Measurements from ENCODE around the gene GTF3C1.

- TF ChIP-seq CTCF (IDR thresholded peaks at IDR 0.05) (no peak), POLR2A (IDR thresholded peaks at IDR 0.05) (no peak)
These were observed 99.5 kb downstream of the GTF3C1 start for GRCh38 chr16:27450196-27450549.

Data from thyroid gland (tissue), 4 donors.